PFSK-1 (cell line): Measurements from ENCODE around the gene POLR3H.

Source experiments
- POLR2AphosphoS5 ChIP-seq: IDR thresholded peaks from 2 replicates; pipeline ENCODE4 v1.6.1; 2012; ENCODE audit warnings: low read depth, mild to moderate bottlenecking, control low read depth, low read length, moderate library complexity
- REST ChIP-seq, 2 experiments: IDR thresholded peaks; 2 replicates each; pipeline versions ENCODE4 v1.6.1 to v1.8.0; 2011 to 2012; ENCODE audit warnings: low read depth in 2 of 2, low read length in 2 of 2, control low read depth in 1 of 2, inconsistent platforms in 1 of 2, mild to moderate bottlenecking in 1 of 2, moderate library complexity in 1 of 2; ENCODE audit not compliant: insufficient read depth in 1 of 2
- SIN3A ChIP-seq: IDR thresholded peaks from 2 replicates; pipeline ENCODE4 v1.6.1; 2012; ENCODE audit warnings: mild to moderate bottlenecking, low read length, moderate library complexity, borderline replicate concordance; ENCODE audit not compliant: insufficient read depth
- TAF1 ChIP-seq: IDR thresholded peaks from 2 replicates; pipeline ENCODE4 v1.6.1; 2012; ENCODE audit warnings: low read length, control low read depth, borderline replicate concordance; ENCODE audit not compliant: insufficient read depth

- TF ChIP-seq TAF1 (no peak), POLR2AphosphoS5 (no peak), REST (IDR thresholded peaks at IDR 0.05; ENCODE audit: insufficient read depth in 1 of 2, low read depth in 2 of 2, low read length in 2 of 2) (no peak), SIN3A (no peak)
Measured at GRCh38 chr22:41488076-41488475, 56.2 kb downstream of the POLR3H start.
